ENCODE data around the gene RDX.

Gene RDX

GRCh38 chr11:110131386-110132123 lies 164.9 kb downstream of the RDX start:
- TF ChIP-seq CTCF (IDR thresholded peaks at IDR 0.05): no peak

GRCh38 chr11:110130642-110131238 lies 165.7 kb downstream of the RDX start:
- no peak for TF ChIP-seq CTCF (IDR thresholded peaks at IDR 0.05)

- no peak for TF ChIP-seq CTCF (IDR thresholded peaks at IDR 0.05)
These were observed 168.3 kb downstream of the RDX start for GRCh38 chr11:110128161-110128560.

GRCh38 chr11:110126936-110127335 lies 169.5 kb downstream of the RDX start:
- TF ChIP-seq CTCF (IDR thresholded peaks at IDR 0.05): no peak

- TF ChIP-seq CTCF (IDR thresholded peaks at IDR 0.05): no peak
These were observed 170.8 kb downstream of the RDX start for GRCh38 chr11:110125632-110126031.

Data from LNCAP (cell line).